GM18520 (cell line): ENCODE measurements around the gene RHD.
"Not testable (repeated sequence)": the region's sequence is repeated elsewhere in the genome, so short reads cannot be mapped to it uniquely, and the experiment has no call there.

Source experiments
- ATAC-seq: cut with Tn5 transposase; IDR thresholded peaks from one replicate; pipeline ENCODE4 v1.9.1; 2021; ENCODE audit not compliant: unreplicated experiment

Gene RHD

DNA sequence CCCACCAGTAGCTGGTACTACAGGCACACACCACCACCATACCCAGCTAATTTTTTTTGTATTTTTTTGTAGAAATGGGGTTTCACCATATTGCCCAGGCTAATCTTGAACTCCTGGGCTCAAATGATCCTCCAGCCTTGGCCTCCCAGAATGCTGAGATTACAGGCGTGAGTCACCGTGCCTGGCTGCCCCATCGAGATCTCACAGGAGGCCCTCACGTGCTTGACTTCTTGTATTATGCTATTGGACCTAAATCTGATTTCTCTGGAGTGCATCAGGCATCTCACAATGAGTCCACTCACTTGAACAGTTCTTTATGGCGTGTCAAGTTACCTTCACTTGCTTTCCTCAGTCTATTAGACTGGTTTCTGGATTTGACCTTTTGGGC lies 15.7 kb upstream of the RHD start:
- no peak for ATAC-seq

GRCh38 chr1:25257196-25257595 lies 15.1 kb upstream of the RHD start:
- no peak for ATAC-seq

- ATAC-seq, result not testable (repeated sequence)
These were observed 12.5 kb upstream of the RHD start for GRCh38 chr1:25259813-25260212.

DNA sequence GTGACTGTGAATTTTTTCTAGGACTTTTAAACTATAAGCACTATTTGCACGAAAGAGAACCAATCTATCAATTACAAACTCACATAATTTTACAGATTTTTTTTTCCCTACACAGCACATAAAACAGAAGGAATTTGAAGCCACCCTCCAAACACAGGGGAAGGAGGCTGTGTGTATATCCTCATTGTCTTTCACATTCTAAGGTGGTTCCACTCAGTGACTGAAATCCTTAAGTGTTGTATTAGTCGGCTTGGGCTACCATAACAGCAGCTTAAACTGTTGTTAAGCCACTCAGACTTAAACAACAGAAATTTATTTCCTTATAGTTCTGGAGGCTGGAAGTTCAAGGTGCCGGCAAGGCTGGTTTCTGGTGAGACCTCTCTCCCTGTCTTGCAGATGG lies 12.0 kb upstream of the RHD start:
- not testable (repeated sequence) for ATAC-seq

- not testable (repeated sequence) for ATAC-seq
These were observed 5.6 kb upstream of the RHD start for GRCh38 chr1:25266554-25267287.

DNA sequence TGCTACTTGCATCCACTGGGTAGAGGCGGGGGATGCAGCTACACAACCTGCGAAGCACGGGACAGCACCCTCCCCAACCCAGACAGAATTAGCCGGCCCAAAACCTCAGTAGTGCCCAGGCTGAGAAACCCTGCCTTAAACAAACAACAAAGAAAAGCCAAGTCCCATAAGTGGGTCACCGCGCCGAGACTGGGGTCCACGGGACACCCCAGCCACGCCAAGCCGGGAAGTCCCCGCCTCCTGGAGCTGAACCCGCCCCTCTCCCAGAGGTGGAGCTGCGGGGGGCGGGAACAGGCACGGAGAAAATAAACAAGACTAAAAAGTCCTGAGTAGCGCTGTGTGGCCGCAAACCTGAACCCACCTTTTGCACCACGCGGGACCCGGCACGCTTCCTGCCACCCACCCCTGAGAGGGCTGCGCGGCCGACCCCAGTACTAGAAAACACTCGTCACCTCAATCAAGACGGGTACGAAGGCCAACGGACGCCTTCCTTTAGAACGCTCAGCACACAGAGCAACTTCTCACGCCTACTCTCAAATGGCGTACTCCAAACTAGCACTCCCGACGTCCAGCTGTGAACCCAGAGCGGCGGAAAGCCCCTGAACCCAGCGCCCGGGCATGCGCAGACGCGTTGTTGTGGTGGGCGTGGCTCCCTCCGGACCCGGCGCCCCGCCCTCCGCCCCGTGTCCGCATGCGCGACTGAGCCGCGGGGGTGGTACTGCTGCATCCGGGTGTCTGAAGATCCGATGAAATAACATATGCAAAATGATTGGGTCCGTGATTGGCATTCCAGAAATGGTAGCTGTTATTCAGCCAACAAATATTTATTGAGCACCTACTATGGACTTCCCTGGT lies 4.8 kb upstream of the RHD start:
- peak; percentile 67 for ATAC-seq

- ATAC-seq, result not testable (repeated sequence)
These were observed 4.1 kb upstream of the RHD start for GRCh38 chr1:25268143-25268760.

DNA sequence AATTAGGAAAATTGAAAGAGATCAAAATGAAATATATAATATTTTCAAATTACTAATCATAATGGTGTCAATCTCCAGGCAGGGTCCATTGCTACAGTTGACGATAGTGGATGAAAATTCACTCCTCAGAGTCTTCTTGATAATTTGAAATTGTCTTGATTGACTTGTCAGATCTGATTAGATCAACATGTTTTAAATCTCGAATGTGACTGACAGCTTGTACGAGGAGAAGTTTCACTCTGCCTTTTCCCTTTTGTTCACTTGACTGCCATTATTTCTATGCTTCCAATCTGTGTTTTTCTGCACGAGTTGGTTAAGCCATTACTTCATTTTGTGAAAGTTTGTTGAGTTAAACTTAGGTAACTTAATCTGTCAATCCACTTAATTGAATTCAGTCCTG lies 3.3 kb downstream of the RHD start:
- not testable (repeated sequence) for ATAC-seq

DNA sequence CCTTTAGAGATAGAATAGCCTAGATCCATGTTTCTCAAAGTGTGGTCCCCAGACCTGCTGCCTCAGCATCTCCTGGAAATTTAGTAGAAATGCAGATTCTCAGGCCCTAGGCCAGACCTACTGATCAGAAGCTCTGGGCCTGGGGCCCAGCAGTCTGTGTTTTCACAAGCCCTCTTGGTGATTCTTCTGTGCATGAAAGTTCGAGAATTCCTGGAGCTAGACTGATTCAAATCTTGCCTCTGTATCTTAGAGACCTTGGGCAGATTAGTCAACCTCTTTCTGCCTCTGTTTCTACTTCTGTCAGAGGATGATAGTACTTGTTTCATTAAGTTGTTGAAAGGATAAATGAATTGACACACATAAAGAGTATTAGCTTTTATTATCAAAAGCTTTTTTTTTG lies 5.0 kb downstream of the RHD start:
- ATAC-seq, result not testable (repeated sequence)

- ATAC-seq, result not testable (repeated sequence)
These were observed 6.0 kb downstream of the RHD start for GRCh38 chr1:25278358-25278757.

- ATAC-seq, result not testable (repeated sequence)
These were observed 6.5 kb downstream of the RHD start for GRCh38 chr1:25278790-25279189.

DNA sequence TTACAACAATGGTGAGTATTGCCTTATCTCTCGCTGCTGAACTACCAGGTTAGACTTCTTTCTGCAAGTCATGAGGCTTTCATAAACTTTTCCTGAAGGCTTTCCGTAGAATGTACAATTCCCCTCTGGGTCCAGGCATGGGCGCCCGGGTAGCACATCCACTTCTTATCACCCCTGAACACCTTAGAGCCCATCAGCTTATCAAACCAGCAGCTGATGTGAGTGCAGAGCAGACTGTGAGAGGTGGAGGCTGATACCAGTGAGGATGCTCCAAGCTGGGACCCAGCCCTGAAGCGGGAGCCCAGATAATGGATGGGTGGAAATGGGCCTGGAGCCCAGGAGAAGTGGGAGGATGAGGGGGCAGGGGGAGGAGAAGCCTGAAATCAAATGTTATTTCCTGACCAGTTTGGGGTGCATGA lies 7.4 kb downstream of the RHD start:
- ATAC-seq, result not testable (repeated sequence)

DNA sequence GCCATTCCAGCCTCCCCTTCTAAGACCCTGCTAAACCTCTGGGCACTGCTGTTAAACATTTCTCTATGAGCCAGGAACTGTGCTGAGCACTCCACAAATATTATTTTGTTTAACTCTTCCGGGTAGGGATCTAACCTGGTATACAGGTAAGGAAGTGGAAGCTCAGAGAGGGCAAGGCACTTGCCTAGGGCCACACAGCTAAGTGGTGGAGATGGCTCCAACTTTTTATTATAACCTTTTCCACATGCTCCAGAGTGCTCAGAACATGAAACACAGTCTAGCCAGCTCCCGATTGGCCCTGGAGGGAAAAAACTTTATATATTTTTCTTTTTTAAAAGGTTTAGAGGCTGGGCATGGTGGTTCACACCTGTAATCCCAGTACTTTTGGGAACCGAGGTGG lies 13.6 kb downstream of the RHD start:
- ATAC-seq, result not testable (repeated sequence)

DNA sequence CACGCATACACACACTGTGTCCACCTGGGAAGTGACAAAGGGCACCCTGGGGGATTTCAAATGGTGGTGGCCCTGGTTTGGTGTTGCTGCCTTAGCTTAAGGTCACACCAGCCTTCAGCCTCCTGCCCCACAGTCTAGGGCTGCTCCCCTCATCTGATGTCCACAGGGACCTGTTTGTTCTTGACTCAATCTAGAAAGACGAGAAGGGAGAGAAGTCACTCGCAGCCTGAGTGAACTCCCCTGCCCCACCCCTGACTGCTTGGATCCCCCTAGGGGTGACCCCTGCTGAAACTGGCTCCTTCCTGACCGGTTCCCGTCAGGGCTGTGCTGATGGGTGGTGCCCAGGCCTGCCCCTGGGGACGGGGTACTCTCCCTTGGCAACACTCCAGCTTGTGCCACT lies 14.9 kb downstream of the RHD start:
- ATAC-seq, result not testable (repeated sequence)

DNA sequence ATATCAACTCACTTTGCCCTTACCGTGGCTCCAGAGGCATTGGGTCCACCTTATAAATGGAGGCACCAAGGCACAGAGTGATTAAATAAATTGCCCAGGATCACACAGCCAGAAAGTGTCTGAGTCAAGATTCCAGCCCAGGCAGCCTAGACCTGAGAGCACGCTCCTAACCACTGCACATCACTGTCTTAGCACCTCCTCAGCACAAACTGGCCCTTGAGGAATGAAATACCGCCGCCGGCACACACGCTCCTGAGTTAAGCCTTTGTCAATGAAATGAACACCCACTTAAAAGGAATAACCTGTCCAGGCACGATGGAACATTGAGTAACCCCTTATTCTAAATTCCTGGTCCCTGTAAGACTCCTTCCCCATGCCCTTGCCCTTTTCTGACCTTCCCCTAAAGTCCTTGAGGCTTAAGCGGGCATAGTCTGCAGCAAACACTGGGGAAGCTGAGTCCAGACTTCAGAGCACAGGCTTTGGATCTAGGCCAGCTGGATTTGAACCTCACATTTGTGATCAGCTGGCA lies 16.3 kb downstream of the RHD start:
- not testable (repeated sequence) for ATAC-seq

GRCh38 chr1:25290043-25290442 lies 17.7 kb downstream of the RHD start:
- not testable (repeated sequence) for ATAC-seq

DNA sequence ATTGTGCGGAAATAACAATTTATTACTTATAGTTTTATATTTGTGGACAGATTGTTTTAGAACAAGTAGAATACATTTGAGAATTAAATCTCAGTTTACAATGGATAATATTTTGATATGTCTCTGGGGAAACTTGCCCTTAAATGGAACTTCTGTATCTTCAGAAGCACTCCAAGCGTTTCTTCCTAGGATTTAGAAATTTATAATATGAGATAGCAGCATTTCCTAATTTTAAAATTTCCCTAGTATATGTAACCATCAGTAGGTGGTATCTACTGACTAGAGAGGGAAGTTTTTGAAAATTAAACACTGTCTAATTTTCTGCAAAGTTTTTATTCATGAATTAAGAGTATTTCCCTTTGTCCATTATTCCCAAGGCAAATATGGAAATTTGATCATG lies 21.1 kb downstream of the RHD start:
- ATAC-seq, result not testable (repeated sequence)

DNA sequence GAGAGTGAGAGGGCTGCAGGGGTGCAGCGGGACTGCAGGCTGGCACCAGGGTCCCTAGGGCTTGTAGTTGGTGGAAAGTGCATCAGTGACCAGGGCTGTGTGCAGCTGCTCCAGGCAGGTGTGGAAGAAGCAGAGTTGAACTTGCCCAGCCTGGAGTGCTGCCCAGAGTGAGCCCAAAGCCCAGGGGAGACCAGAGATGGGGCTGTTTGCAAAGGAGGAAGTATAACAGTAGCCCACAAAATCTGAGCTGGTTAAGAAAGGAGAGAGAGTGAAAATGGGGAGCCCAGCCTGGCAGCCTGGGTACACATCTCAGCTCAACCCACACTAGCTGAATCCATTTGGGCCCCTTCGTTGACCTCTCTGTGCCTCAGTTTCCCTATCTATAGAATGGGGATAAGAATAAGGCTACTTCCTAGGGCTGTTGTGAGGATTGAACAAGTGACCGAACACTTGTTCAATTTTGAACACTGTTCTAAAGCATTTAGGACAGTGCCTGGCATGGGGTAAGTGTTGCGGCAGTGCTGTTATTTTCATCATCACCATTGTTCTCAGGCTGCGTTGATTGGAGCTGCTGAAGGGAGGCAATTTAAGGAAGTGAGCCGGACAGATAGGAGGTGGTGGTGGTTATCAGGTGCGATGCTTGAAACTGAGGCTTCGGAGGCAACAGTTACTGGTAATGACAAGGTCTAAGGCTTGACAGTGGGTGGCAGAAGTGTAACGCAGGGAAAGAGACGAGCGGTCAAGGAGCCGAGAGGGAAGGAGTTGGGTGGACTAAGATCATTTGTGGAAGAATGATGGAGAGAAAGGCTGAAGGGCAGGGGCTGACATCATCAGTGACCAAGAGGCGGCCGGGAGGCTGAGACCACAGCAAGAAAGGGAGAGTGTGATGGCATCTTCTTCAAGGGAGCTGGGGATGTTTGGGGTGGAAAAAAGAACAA lies 22.8 kb downstream of the RHD start:
- ATAC-seq, result not testable (repeated sequence)

- ATAC-seq, result not testable (repeated sequence)
These were observed 24.2 kb downstream of the RHD start for GRCh38 chr1:25296501-25296900.

DNA sequence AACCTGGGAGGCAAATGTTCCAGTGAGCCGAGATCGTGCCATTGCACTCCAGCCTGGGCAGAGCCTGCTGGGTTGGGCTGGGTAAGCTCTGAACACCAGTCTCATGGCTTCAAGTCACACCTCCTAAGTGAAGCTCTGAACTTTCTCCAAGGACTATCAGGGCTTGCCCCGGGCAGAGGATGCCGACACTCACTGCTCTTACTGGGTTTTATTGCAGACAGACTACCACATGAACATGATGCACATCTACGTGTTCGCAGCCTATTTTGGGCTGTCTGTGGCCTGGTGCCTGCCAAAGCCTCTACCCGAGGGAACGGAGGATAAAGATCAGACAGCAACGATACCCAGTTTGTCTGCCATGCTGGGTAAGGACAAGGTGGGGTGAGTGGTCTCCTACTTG lies 28.4 kb downstream of the RHD start:
- ATAC-seq, result not testable (repeated sequence)
